Measurements from ENCODE around the gene CDH4. TPM values are rescaled to one million over a fixed set of nuclear protein-coding genes. Genes with fewer than 3 reads are reported as not detected.

CDH4 gene
- total RNA-seq, 4 donors from 2014 or later, result not detected

DNA sequence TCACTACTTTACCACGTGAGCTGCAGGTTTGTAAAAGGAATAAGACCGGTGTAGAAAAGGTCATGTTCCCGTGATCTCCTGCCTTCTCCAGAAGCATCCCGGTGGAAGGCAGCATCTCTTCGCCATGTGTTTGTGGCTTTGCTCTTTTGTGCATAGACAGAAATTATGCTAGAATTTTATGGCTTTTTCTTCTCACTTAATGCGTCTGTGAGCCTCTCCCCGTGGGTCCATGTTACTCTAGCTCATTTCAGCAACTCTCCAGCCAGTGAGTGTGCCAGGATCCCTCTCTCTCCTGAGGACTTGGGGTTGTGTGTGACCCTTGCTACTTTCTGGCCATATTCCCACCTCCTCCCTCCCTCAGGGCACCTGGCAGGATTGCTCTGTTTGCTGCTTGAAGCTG is 289.5 kb downstream of the CDH4 start:
- DNase-seq, result no peak
- Histone ChIP-seq H3K9me3 (no peaks in the 10 kb centered on the region), H3K4me1 (no peaks in the 10 kb centered on the region), H3K27me3 (no peaks in the 10 kb centered on the region), H3K27ac (no peak overlapping the region), H3K4me3 (no peak overlapping the region), H3K36me3 (no peaks in the 10 kb centered on the region)
- TF ChIP-seq POLR2A (IDR thresholded peaks at IDR 0.05) (no peak), EP300 (IDR thresholded peaks at IDR 0.05; ENCODE audit: low read depth) (no peak), CTCF (IDR thresholded peaks at IDR 0.05) (no peak), POLR2AphosphoS5 (IDR thresholded peaks at IDR 0.05) (no peak)
- intact Hi-C loops (cut with DNase I; ENCODE audit: low total_unique reads), result no loop called here
- in situ Hi-C loops (cut with MboI; ENCODE audit: low pct_ligation_motif_present in 1 of 4, low pct_unique_long_range_greater_than_20kb in 1 of 4, low sequenced_read_pairs in 3 of 4), result no loop called here
- WGBS, 2 donors (ENCODE audit: low coverage in 1 of 2), result 83 to 89% methylated on average over 7 of the region's 7 CpGs

GRCh38 chr20:61543086-61543485 is 291.0 kb downstream of the CDH4 start:
- Histone ChIP-seq H3K4me1 (no peaks in the 10 kb centered on the region), H3K27ac (no peak overlapping the region), H3K36me3 (no peaks in the 10 kb centered on the region), H3K9me3 (no peaks in the 10 kb centered on the region), H3K27me3 (no peaks in the 10 kb centered on the region), H3K4me3 (no peak overlapping the region)
- in situ Hi-C loops (cut with MboI; ENCODE audit: low pct_ligation_motif_present in 1 of 4, low pct_unique_long_range_greater_than_20kb in 1 of 4, low sequenced_read_pairs in 3 of 4), result no loop called here
- intact Hi-C loops (cut with DNase I; ENCODE audit: low total_unique reads), result no loop called here
- DNase-seq, result no peak
- no peak for TF ChIP-seq EP300 (IDR thresholded peaks at IDR 0.05; ENCODE audit: low read depth)
- 65 to 77% methylated on average over 4 to 8 of the region's 8 CpGs for WGBS, 2 donors (ENCODE audit: low coverage in 1 of 2)

DNA sequence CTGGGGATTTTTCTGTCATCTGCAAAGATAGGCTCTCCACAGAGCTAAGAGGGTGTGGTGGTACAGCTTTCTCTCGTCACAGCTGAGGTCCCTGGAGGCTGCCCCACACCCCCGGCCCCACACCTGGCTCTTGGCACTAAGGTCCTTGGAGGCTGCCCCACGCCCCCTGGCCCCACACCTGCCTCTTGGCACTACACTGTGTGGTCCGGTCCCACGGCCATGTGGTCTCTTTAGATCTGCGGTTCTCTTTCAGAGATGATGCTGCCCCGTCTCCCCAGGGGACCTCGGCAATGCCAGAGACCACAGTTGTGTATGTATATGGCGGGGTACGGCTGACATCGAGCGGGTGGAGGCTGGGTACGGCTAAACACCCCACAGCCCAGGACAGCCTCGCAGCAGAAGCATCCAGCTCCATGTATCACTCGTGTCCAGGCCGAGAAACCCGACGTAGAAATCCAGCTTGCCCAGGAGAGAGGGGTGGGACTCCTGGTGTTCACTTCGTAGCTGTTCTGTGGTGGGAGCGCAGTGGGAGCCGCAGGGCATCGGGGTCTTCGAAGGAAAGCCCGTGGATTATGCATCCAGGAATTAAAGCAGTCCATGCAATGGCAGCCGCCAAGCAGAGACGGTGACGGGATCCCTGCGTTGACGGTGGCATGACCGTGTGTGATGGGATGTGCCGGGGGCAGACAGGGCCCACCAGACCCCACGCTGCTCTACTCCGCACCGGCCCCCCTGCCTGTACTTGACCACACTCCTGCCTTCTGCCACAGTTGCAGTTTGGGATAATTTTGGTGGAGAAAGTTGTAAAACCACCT is 292.1 kb downstream of the CDH4 start:
- 83% methylated on average over 34 of the region's 34 CpGs; no CpG with 5 or more reads in 1 of the 2 donors for WGBS, 2 donors (ENCODE audit: low coverage in 1 of 2)
- Histone ChIP-seq H3K27ac (no peak overlapping the region), H3K27me3 (peaks cover under 1% of the 10 kb centered on the region), H3K36me3 (no peaks in the 10 kb centered on the region), H3K4me1 (no peaks in the 10 kb centered on the region), H3K4me3 (no peak overlapping the region), H3K9me3 (no peaks in the 10 kb centered on the region)
- intact Hi-C loops (cut with DNase I; ENCODE audit: low total_unique reads), result no loop called here
- no peak for TF ChIP-seq POLR2AphosphoS5 (IDR thresholded peaks at IDR 0.05)
- no peak for TF ChIP-seq EP300 (IDR thresholded peaks at IDR 0.05; ENCODE audit: low read depth)
- no peak for TF ChIP-seq CTCF (IDR thresholded peaks at IDR 0.05)
- TF ChIP-seq POLR2A (IDR thresholded peaks at IDR 0.05), result no peak
- no peak for DNase-seq
- in situ Hi-C loops (cut with MboI; ENCODE audit: low pct_ligation_motif_present in 1 of 4, low pct_unique_long_range_greater_than_20kb in 1 of 4, low sequenced_read_pairs in 3 of 4), result no loop called here

DNA sequence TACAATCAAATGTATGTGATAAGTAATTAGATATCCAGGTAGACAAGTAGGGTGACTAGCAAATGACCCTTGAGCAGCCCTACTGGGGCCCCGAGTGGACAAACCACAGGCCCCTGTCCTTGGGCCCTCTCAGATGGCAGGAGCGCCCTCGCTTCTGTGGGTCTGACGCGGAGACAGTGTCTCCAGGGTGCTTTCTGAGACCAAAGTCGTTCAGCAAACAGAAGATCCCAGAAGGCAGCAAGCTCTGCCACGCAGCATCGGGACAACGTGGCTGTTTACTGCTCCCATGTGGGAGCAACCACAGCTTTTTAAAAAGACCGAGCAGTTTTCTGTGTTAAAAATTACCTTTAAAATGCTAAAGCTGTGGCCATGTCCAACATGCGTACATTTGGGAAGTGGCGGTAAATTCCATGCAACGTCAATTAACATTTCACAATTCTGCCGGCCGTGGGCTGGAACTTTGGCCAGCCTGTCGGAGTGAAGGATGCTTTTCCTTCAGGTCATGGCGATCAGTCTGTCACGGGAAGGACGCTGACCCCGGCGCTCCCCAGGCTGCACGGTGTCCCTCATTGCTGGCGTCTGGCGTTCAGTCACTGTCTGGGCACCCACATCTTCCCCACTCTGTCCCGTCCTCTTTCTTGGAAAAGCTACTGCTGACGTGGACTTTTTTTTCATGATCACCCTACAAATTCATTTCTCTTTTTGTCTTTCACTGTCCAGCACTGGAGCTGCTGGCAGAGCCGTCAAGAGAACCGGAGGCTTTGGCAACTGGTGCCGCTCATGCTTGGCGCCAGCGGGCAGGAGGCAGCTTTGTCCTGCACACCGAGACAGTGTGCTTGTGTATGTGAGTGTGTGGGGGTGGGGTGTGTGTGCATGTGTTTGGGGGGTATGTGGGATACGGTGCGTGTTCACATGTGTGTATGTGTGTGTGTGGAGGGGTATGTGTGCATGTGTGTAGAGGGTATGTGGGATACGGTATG is 293.1 kb downstream of the CDH4 start:
- peaks cover 6% of the 10 kb centered on the region for H3K27me3 ChIP-seq
- no peaks in the 10 kb centered on the region for H3K9me3 ChIP-seq
- no peak overlapping the region for H3K27ac ChIP-seq
- DNase-seq, result no peak
- in situ Hi-C loops (cut with MboI; ENCODE audit: low pct_ligation_motif_present in 1 of 4, low pct_unique_long_range_greater_than_20kb in 1 of 4, low sequenced_read_pairs in 3 of 4) (no loop called here), intact Hi-C loops (cut with DNase I; ENCODE audit: low total_unique reads) (no loop called here)
- no peak overlapping the region for H3K4me3 ChIP-seq
- no peaks in the 10 kb centered on the region for H3K4me1 ChIP-seq
- H3K36me3 ChIP-seq, result no peaks in the 10 kb centered on the region
- TF ChIP-seq EP300 (IDR thresholded peaks at IDR 0.05; ENCODE audit: low read depth), result no peak
- TF ChIP-seq CTCF (IDR thresholded peaks at IDR 0.05), result no peak
- no peak for TF ChIP-seq POLR2A (IDR thresholded peaks at IDR 0.05)
- no peak for TF ChIP-seq POLR2AphosphoS5 (IDR thresholded peaks at IDR 0.05)
- 78 to 88% methylated on average over 27 to 35 of the region's 35 CpGs for WGBS, 2 donors (ENCODE audit: low coverage in 1 of 2)
